CD1c-positive myeloid dendritic cell (primary cell): ENCODE data around the gene ECSCR.
A peak's percentile ranks its signal among the peaks of the same experiment; 100 is the strongest.
"Not testable (repeated sequence)": the region's sequence is repeated elsewhere in the genome, so short reads cannot be mapped to it uniquely, and the experiment has no call there.

Experiments used
- DNase-seq: peaks from one replicate; pipeline ENCODE4 v3.0.0-alpha.2; 2016; ENCODE audit errors: extremely low spot score

ECSCR gene

GRCh38 chr5:139413963-139414362 is 48.6 kb downstream of the ECSCR start:
- no peak for DNase-seq

- no peak for DNase-seq
Measured at GRCh38 chr5:139413153-139413552, 49.4 kb downstream of the ECSCR start.

DNA sequence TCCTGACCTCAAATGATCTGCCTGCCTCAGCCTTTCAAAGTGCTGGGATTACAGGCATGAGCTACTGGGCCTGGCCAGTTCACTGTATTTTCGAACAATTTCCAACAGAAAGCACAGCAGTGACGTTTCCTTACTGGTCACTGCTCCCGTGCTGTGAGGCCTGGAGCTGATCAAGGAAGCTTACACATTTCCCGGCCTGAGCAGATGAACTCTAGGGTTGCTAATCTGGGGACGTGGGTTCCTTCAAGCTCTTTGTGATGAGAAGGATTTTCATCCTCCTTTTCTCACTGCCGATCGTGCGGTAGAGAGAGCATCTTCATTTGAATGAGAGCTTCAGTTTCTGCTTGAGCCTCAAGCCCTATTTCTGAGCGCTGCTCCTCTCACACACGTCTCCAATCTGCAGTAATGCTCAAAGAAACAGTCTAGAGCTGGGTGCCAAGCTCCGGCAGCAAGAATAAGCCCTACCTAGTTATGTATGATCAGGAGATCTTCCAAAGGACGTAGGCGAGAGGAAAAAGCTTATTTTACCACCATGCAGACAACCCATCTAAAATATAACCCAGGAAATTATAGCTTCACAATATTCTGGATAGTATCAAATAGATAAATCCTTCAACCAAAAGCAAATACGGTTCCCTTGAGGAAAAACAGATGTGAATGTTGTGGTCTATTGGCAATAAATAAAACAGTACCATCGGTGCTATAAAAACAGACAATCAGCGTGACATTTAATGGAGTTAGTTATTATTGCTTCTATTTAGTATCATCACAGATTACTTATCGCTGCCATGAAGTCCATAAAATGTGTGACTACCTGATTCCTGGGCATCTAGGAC is 51.3 kb downstream of the ECSCR start:
- no peak for DNase-seq

DNA sequence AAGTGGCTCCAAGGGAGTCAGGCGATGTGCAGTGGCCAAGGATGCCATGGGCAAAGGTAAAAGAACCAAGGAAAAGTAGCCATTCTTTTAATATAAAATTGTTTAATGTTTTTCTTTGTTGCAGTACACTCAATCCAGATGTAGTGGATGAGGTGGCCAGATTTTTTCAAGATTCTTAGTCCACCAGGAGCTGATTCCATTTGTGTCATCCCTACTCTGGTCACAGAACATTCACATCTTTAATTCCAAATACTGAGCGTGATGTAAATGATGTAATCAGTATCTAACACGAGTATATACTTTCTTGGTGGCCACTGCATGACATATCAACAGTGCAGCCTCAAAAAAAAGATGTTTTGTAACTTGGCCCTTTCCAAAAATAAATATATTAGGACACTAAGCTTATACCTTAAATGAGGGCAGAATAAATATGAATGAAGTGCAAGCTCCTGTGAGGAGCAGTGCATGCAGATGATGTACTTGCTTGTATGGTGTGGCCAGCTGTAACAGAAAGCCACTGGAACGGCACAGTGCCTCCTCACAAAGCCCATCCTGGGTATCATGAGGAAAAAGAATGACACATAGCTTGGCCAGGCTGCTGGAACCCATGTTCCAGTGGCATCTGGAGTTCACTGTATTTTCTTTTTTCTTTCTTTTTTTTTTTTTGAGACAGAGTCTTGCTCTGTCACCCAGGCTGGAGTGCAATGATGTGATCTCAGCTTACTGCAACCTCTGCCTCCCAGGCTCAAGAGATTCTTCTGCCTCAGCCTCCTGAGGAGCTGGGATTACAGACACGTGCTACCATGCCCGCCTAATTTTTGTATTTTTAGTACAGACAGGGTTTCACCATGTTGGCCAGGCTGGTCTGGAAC is 52.2 kb downstream of the ECSCR start:
- DNase-seq = no peak

DNA sequence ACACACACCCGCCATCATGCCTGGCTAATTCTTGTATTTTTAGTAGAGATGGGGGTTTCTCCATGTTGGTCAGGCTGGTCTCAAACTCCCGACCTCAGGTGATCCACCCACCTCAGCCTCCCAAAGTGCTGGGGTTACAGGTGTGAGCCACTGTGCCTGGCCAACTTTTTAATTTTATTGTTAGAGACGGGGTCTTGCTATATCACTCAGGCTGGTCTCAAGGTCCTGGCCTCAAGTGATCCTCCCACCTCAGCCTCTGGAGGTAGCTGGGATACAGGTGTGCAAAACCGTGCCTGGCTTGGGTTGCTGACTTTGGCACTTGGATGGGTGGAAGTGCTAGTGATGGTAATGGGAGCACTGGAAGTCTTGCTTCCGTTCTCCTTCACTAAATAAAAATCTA is 53.4 kb downstream of the ECSCR start:
- not testable (repeated sequence) for DNase-seq

DNA sequence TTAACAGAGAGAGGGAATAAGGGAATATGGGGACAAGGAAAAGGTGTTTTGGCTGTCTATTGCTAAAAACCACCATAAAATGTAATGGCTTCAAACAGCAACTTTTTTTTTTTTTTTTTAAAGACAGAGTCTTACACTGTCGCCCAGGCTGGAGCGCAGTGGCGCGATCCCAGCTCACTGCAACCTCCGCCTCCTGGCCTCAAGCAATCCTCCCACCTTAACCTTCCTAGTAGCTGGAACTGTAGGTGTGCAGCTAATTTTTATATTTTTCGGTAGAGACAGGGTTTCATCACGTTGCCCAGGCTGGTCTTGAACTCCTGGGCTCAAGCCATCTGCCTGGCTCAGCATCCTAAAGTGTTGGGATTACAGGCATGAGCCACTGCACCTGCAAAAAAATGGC is 54.4 kb downstream of the ECSCR start:
- no peak for DNase-seq

DNA sequence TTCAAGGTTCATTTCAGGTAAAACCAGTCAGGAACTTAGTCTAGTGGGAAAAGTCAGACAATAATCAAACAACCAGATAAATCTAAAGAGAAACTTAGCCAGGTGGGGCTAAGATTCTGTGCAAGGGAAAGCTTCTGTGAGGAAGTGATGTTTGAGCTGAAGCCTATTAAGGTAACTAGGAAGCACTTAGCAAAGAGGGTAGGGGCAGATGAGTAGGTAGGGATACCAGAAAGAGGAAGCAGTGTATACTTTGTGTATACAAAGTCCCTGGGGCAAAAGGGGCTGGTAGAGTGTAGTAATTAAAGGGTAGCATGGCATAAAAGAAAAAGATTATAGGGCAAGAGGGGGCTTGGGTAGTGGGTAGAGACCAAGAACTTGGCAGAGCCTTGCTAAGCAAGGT is 55.0 kb downstream of the ECSCR start:
- no peak for DNase-seq

DNA sequence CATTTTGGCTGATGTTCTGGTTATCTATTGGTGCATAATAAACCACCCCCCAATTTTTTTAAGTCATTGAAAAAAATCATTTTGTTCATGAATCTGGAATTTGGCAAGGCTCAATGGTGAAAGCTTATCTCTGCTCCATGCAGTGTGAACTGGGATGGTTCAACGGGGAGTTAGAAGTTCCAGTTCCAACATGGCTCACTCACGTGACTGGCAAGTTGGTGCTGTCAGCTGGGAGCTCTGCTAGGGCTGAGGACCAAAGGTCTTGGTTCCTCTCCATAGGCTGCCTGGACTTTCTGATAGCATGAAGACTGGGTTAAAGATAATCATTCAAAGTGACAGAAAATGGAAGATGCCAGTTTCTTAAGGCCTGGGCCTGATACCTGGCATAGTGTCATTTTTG is 55.6 kb downstream of the ECSCR start:
- no peak for DNase-seq

GRCh38 chr5:139404484-139404840 is 58.1 kb downstream of the ECSCR start:
- DNase-seq = no peak

- peak; percentile 99 for DNase-seq
Measured at GRCh38 chr5:139403787-139404483, 58.6 kb downstream of the ECSCR start, which contains the start of gene SPATA24. Gene SPATA24 (minus strand): TSS chr5:139404089. CDS start chr5:139404060, 29 bp downstream.

DNA sequence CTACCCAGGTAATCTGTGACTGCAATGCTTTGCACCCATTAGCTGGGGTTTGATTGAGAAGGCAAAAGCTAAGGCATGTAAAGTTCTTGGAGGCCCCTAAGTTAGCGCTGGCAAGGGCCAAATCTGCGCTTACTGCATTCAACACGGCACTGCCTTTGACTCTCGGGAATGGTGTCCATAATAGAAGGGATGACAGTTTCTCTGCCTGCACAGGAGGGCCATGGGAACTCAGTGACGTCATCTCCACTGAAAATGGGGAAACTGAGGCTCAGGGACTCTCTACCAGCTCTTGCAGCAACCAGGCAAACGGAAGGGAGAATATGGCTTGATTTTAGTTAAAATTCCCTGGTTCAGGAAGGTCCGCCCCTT is 59.1 kb downstream of the ECSCR start:
- no peak for DNase-seq

- peak; percentile 29 for DNase-seq
Measured at GRCh38 chr5:139402561-139403158, 59.9 kb downstream of the ECSCR start.

DNA sequence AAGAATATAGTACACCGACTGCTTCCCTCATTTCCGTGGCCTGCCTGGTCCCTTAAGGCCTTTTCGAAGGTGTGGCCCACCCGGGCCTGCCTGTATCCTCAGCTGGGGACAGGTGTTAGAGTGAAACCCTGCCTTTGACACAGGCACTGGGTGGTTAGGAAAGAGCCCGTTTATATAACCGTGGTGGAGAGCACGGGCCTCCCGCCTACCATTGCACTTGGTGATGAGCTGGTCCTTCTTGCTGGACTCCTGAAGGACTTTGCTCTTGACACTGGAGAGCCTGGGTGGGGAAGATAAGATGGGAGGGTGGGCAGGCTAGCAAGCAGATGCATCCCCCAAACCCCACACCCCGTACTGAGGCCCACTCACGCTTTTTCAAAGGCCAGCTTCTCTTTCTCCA is 61.0 kb downstream of the ECSCR start:
- DNase-seq = no peak

GRCh38 chr5:139399501-139400121 is 62.9 kb downstream of the ECSCR start:
- no peak for DNase-seq
